CD4-positive, alpha-beta T cell (primary cell): ENCODE measurements around the gene MS4A6E. TPM values are rescaled to one million over a fixed set of nuclear protein-coding genes. Genes with fewer than 3 reads are reported as not detected.

Experiments used
- ATAC-seq: fragments of 200-7000 bp; cut with Tn5 transposase; one replicate; pipeline ENCODE4 v1.10.0; 2022; ENCODE audit warnings: mild to moderate bottlenecking; ENCODE audit not compliant: poor library complexity
- CTCF ChIA-PET: fragments of 350-600 bp; sonication (Branson Sonifier 250); formaldehyde crosslinking; loops from one replicate; lab custom pipeline; 2021; ENCODE audit warnings: antibody characterized with exemption, inconsistent platforms; lab: Charles Lee
- POLR2A ChIA-PET: fragments of 350-600 bp; sonication (Branson Sonifier 250); formaldehyde crosslinking; loops from one replicate; lab custom pipeline; 2021; ENCODE audit warnings: antibody characterized with exemption, inconsistent platforms; lab: Charles Lee
- DNase-seq, 14 experiments: peaks; one replicate each; pipeline ENCODE4 v3.0.0-alpha.2; 2013 to 2020; ENCODE audit warnings: mixed read lengths in 2 of 14
- H3K27ac ChIP-seq, 2 donors: one replicate each; pipeline versions ENCODE4 v1.5.1 to v1.7.0; 2013; ENCODE audit warnings: low read length in 2 of 2, low read depth in 1 of 2, mild to moderate bottlenecking in 1 of 2
- H3K27me3 ChIP-seq, 2 experiments: 1 replicate in 1 of 2; 2 replicates in 1 of 2; pipeline versions ENCODE4 v1.6.1 to v1.7.0; 2013; ENCODE audit warnings: low read length in 2 of 2, control low read depth in 1 of 2, mild to moderate bottlenecking in 1 of 2, moderate library complexity in 1 of 2; ENCODE audit not compliant: insufficient read depth in 2 of 2, control insufficient read depth in 1 of 2
- H3K36me3 ChIP-seq: one replicate; pipeline ENCODE4 v1.6.1; 2013; ENCODE audit warnings: low read length, control low read depth; ENCODE audit not compliant: insufficient read depth
- H3K4me1 ChIP-seq: one replicate; pipeline ENCODE4 v1.6.1; 2013; ENCODE audit warnings: low read length, control low read depth; ENCODE audit not compliant: insufficient read depth
- H3K4me3 ChIP-seq: one replicate; pipeline ENCODE4 v1.5.1; 2013; ENCODE audit warnings: mild to moderate bottlenecking, low read length, moderate library complexity
- H3K9me3 ChIP-seq, 2 experiments: 1 replicate in 1 of 2; 2 replicates in 1 of 2; pipeline versions ENCODE4 v1.6.1 to v1.7.0; 2013; ENCODE audit warnings: low read length in 2 of 2, mild to moderate bottlenecking in 2 of 2, control low read depth in 1 of 2, moderate library complexity in 1 of 2; ENCODE audit not compliant: control insufficient read depth in 1 of 2, insufficient read depth in 1 of 2
- H3K27ac Mint-ChIP-seq: one replicate; pipeline ENCODE4 v1.8.0; 2020; ENCODE audit warnings: mixed read lengths
- H3K27me3 Mint-ChIP-seq: one replicate; pipeline ENCODE4 v1.8.0; 2021; ENCODE audit warnings: mixed read lengths
- H3K36me3 Mint-ChIP-seq: one replicate; pipeline ENCODE4 v1.8.0; 2021; ENCODE audit warnings: low read depth, mixed read lengths
- H3K4me1 Mint-ChIP-seq: one replicate; pipeline ENCODE4 v1.8.0; 2021; ENCODE audit warnings: low read depth, mixed read lengths
- H3K4me3 Mint-ChIP-seq: one replicate; pipeline ENCODE4 v1.8.0; 2020; ENCODE audit warnings: mild to moderate bottlenecking, mixed read lengths
- H3K9me3 Mint-ChIP-seq: one replicate; pipeline ENCODE4 v1.8.0; 2020; ENCODE audit warnings: mixed read lengths
- CTCF ChIP-seq: fragments of 200-600 bp; IDR thresholded peaks from one replicate; pipeline ENCODE4 v1.8.0; 2022; ENCODE audit warnings: antibody characterized with exemption, mild to moderate bottlenecking
- intact Hi-C, 2 experiments: fragments of 100-400 bp; cut with DNase I in 1 of 2; cut with micrococcal nuclease in 1 of 2; formaldehyde crosslinking; loops; one replicate each; pipeline versions ENCODE4 v1.15.1 to v1.9.0; 2023 to 2025; cut with DNase I, micrococcal nuclease
- total RNA-seq, 174 experiments: library from RNA in 2 of 174; stranded (reverse) in 2 of 174; gene quantifications; one replicate each; pipeline ENCODE4 v1.2.3 and lab custom pipeline; 2021 to 2026

The MS4A6E gene
- total RNA-seq, 2 experiments from 2014 or later = not detected

GRCh38 chr11:60318726-60319125, 8.3 kb upstream of the MS4A6E start:
- intact Hi-C loops = no loop called here
- peaks cover 18% of the 10 kb centered on the region for H3K9me3 Mint-ChIP-seq
- no peak overlapping the region for H3K4me3 Mint-ChIP-seq
- H3K27me3 ChIP-seq = peaks cover 4 to 8% of the 10 kb centered on the region in 2 experiments
- no peak for ATAC-seq
- CTCF ChIA-PET = no interaction called here
- no peaks in the 10 kb centered on the region for H3K36me3 ChIP-seq
- no peak overlapping the region for H3K27ac Mint-ChIP-seq
- TF ChIP-seq CTCF = no peak
- no peak overlapping the region for H3K27ac ChIP-seq
- H3K4me1 Mint-ChIP-seq = no peaks in the 10 kb centered on the region
- peaks cover 28% of the 10 kb centered on the region for H3K27me3 Mint-ChIP-seq
- POLR2A ChIA-PET = no interaction called here
- no peak overlapping the region for H3K4me3 ChIP-seq
- H3K36me3 Mint-ChIP-seq = no peaks in the 10 kb centered on the region
- H3K4me1 ChIP-seq = no peaks in the 10 kb centered on the region
- H3K9me3 ChIP-seq = peaks cover 10 to 13% of the 10 kb centered on the region in 2 experiments
- DNase-seq = no peak

GRCh38 chr11:60321051-60321450, 6.0 kb upstream of the MS4A6E start:
- Histone ChIP-seq H3K4me1 (no peaks in the 10 kb centered on the region), H3K9me3 (peaks cover 10 to 16% of the 10 kb centered on the region in 2 experiments), H3K27ac (no peak overlapping the region), H3K4me3 (no peak overlapping the region), H3K36me3 (no peaks in the 10 kb centered on the region), H3K27me3 (peaks cover 4 to 8% of the 10 kb centered on the region in 2 experiments)
- intact Hi-C loops = no loop called here
- ATAC-seq = no peak
- ChIA-PET CTCF (no interaction called here), POLR2A (no interaction called here)
- peaks cover 18% of the 10 kb centered on the region for H3K9me3 Mint-ChIP-seq
- no peaks in the 10 kb centered on the region for H3K36me3 Mint-ChIP-seq
- peaks cover 22% of the 10 kb centered on the region for H3K27me3 Mint-ChIP-seq
- H3K27ac Mint-ChIP-seq = no peak overlapping the region
- no peaks in the 10 kb centered on the region for H3K4me1 Mint-ChIP-seq
- no peak for TF ChIP-seq CTCF
- no peak overlapping the region for H3K4me3 Mint-ChIP-seq
- no peak for DNase-seq

GRCh38 chr11:60328460-60328859, 1.4 kb downstream of the MS4A6E start:
- no peak for DNase-seq
- POLR2A ChIA-PET = no interaction called here
- ATAC-seq = no peak
- Histone ChIP-seq H3K27ac (no peak overlapping the region), H3K27me3 (no peaks in the 10 kb centered on the region), H3K36me3 (no peaks in the 10 kb centered on the region), H3K9me3 (peaks cover 0 to 3% of the 10 kb centered on the region in 2 experiments), H3K4me3 (no peak overlapping the region), H3K4me1 (no peaks in the 10 kb centered on the region)
- intact Hi-C loops = no loop called here
- CTCF ChIA-PET = no interaction called here
- no peak for TF ChIP-seq CTCF
- H3K36me3 Mint-ChIP-seq = no peaks in the 10 kb centered on the region
- peaks cover 2% of the 10 kb centered on the region for H3K9me3 Mint-ChIP-seq
- H3K4me1 Mint-ChIP-seq = no peaks in the 10 kb centered on the region
- H3K27me3 Mint-ChIP-seq = no peaks in the 10 kb centered on the region
- H3K4me3 Mint-ChIP-seq = no peak overlapping the region
- no peak overlapping the region for H3K27ac Mint-ChIP-seq
